Measurements from ENCODE around the gene KLHL29. TPM values are rescaled to one million over a fixed set of nuclear protein-coding genes. Genes with fewer than 3 reads are reported as not detected.

Gene KLHL29
- total RNA-seq, 2 donors from 2014 or later: 1.0 to 2.4 TPM

GRCh38 chr2:23633966-23634365 is 249.0 kb downstream of the KLHL29 start:
- TF ChIP-seq CTCF (conservative IDR thresholded peaks at IDR 0.05): no peak
- Mint-ChIP-seq H3K27me3 (ENCODE audit: insufficient read depth) (no peaks in the 10 kb centered on the region), H3K36me3 (ENCODE audit: low read depth) (no peaks in the 10 kb centered on the region), H3K4me1 (peaks cover 25% of the 10 kb centered on the region), H3K27ac (no peak overlapping the region), H3K4me3 (no peak overlapping the region), H3K9me3 (no peaks in the 10 kb centered on the region)
- Histone ChIP-seq H3K36me3 (ENCODE audit: control insufficient read depth, insufficient read depth, low read length) (no peaks in the 10 kb centered on the region), H3K27me3 (ENCODE audit: control insufficient read depth, insufficient read depth, low read length, poor library complexity, severe bottlenecking) (no peaks in the 10 kb centered on the region), H3K4me3 (ENCODE audit: low read length) (no peak overlapping the region), H3K27ac (ENCODE audit: low read depth, low read length) (no peak overlapping the region), H3K4me1 (ENCODE audit: control insufficient read depth, insufficient read depth, low read length) (peaks cover 12% of the 10 kb centered on the region), H3K9me3 (ENCODE audit: control insufficient read depth, low read length) (no peaks in the 10 kb centered on the region), H3K9ac (ENCODE audit: extremely low read depth, low read length, poor library complexity, severe bottlenecking) (no peak overlapping the region)
- WGBS, 2 experiments (ENCODE audit: insufficient coverage in 1 of 2, insufficient read length in 1 of 2): 94 to 100% methylated on average over 6 to 8 of the region's 8 CpGs
- DNase-seq: no peak

- Mint-ChIP-seq H3K4me1 (peaks cover 16% of the 10 kb centered on the region), H3K27me3 (ENCODE audit: insufficient read depth) (no peaks in the 10 kb centered on the region), H3K36me3 (ENCODE audit: low read depth) (no peaks in the 10 kb centered on the region), H3K4me3 (no peak overlapping the region), H3K27ac (no peak overlapping the region), H3K9me3 (no peaks in the 10 kb centered on the region)
- H3K9ac ChIP-seq (ENCODE audit: extremely low read depth, low read length, poor library complexity, severe bottlenecking): no peak overlapping the region
- H3K36me3 ChIP-seq (ENCODE audit: control insufficient read depth, insufficient read depth, low read length): no peaks in the 10 kb centered on the region
- no peak overlapping the region for H3K4me3 ChIP-seq (ENCODE audit: low read length)
- no peak for TF ChIP-seq CTCF (conservative IDR thresholded peaks at IDR 0.05)
- no peak overlapping the region for H3K27ac ChIP-seq (ENCODE audit: low read depth, low read length)
- WGBS, 2 experiments (ENCODE audit: insufficient coverage in 1 of 2, insufficient read length in 1 of 2): 91 to 96% methylated on average over 15 to 22 of the region's 23 CpGs
- H3K4me1 ChIP-seq (ENCODE audit: control insufficient read depth, insufficient read depth, low read length): peaks cover 12% of the 10 kb centered on the region
- no peaks in the 10 kb centered on the region for H3K27me3 ChIP-seq (ENCODE audit: control insufficient read depth, insufficient read depth, low read length, poor library complexity, severe bottlenecking)
- no peaks in the 10 kb centered on the region for H3K9me3 ChIP-seq (ENCODE audit: control insufficient read depth, low read length)
- DNase-seq: no peak
Observed at GRCh38 chr2:23635442-23636340, 250.7 kb downstream of the KLHL29 start.

DNA sequence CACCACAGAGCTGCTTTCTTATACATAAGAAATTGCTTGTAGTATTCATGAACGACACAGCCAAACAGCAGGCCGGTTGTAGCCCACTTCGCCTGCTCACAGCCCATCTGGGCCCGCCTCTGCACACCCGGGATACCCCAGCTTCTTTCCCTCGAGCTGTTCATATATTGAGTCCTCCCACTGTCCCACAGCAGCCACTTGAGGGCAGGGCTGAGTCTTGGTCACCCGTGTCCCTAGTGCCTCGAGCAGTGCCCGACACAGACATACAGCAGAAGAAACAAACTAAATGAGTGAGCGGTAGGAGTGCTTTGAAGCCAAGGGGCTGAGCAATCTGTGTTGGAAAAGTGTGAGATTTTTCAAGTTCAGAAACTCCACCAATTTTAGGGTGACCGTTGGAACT is 251.4 kb downstream of the KLHL29 start:
- DNase-seq: peak; percentile 78
- Mint-ChIP-seq H3K36me3 (ENCODE audit: low read depth) (no peaks in the 10 kb centered on the region), H3K27ac (peak overlapping the region; percentile 92), H3K4me1 (peaks cover 16% of the 10 kb centered on the region), H3K9me3 (no peaks in the 10 kb centered on the region), H3K4me3 (no peak overlapping the region), H3K27me3 (ENCODE audit: insufficient read depth) (no peaks in the 10 kb centered on the region)
- no peaks in the 10 kb centered on the region for H3K36me3 ChIP-seq (ENCODE audit: control insufficient read depth, insufficient read depth, low read length)
- peak; percentile 60 for TF ChIP-seq CTCF (conservative IDR thresholded peaks at IDR 0.05)
- no peaks in the 10 kb centered on the region for H3K9me3 ChIP-seq (ENCODE audit: control insufficient read depth, low read length)
- H3K9ac ChIP-seq (ENCODE audit: extremely low read depth, low read length, poor library complexity, severe bottlenecking): peak overlapping the region; percentile 67
- 79 to 81% methylated on average over 7 to 11 of the region's 11 CpGs for WGBS, 2 experiments (ENCODE audit: insufficient coverage in 1 of 2, insufficient read length in 1 of 2)
- peak overlapping the region; percentile 39 for H3K27ac ChIP-seq (ENCODE audit: low read depth, low read length)
- peaks cover 12% of the 10 kb centered on the region for H3K4me1 ChIP-seq (ENCODE audit: control insufficient read depth, insufficient read depth, low read length)
- no peaks in the 10 kb centered on the region for H3K27me3 ChIP-seq (ENCODE audit: control insufficient read depth, insufficient read depth, low read length, poor library complexity, severe bottlenecking)
- H3K4me3 ChIP-seq (ENCODE audit: low read length): peak overlapping the region; percentile 66

Measured in endodermal cell (in vitro differentiated cells).